Common myeloid progenitor, CD34-positive (primary cell): ENCODE measurements around the gene SPATS2L.

ENCODE experiments used
- CTCF ChIA-PET: fragments of 350-600 bp; sonication (Branson Sonifier 250); formaldehyde crosslinking; loops from one replicate; lab custom pipeline; 2021; ENCODE audit warnings: antibody characterized with exemption; lab: Charles Lee
- POLR2A ChIA-PET: fragments of 350-600 bp; sonication (Branson Sonifier 250); formaldehyde crosslinking; loops from one replicate; lab custom pipeline; 2021; ENCODE audit warnings: antibody characterized with exemption; lab: Charles Lee
- DNase-seq, 3 donors: peaks; one replicate each; pipeline versions ENCODE4 v3.0.0 to v3.0.0-alpha.2; 2013
- H3K27ac ChIP-seq, 2 experiments: 1 replicate in 1 of 2; 2 replicates in 1 of 2; pipeline ENCODE4 v1.7.0; 2013; ENCODE audit warnings: inconsistent platforms in 2 of 2, low read length in 2 of 2, mild to moderate bottlenecking in 2 of 2, low read depth in 1 of 2, moderate library complexity in 1 of 2; ENCODE audit not compliant: severe bottlenecking in 2 of 2, insufficient read depth in 1 of 2, poor library complexity in 1 of 2
- H3K27me3 ChIP-seq, 5 experiments: replicated peaks in 2 of 5; 1 replicate in 3 of 5; 2 replicates in 2 of 5; pipeline versions ENCODE4 v1.6.1 to v1.7.0; 2013; ENCODE audit warnings: low read length in 4 of 5, mild to moderate bottlenecking in 2 of 5, moderate library complexity in 2 of 5, inconsistent platforms in 1 of 5; ENCODE audit not compliant: insufficient read depth in 5 of 5, control insufficient read depth in 4 of 5
- H3K36me3 ChIP-seq, 4 experiments: 1 replicate in 2 of 4; 2 replicates in 2 of 4; pipeline versions ENCODE4 v1.6.1 to v1.7.0; 2013; ENCODE audit warnings: low read length in 3 of 4, control low read depth in 1 of 4, mild to moderate bottlenecking in 1 of 4; ENCODE audit not compliant: control insufficient read depth in 4 of 4, insufficient read depth in 4 of 4
- H3K4me1 ChIP-seq, 4 experiments: 1 replicate in 3 of 4; 2 replicates in 1 of 4; pipeline versions ENCODE4 v1.6.1 to v1.7.1; 2013; ENCODE audit warnings: low read length in 3 of 4, mild to moderate bottlenecking in 3 of 4, control low read depth in 1 of 4, inconsistent platforms in 1 of 4, moderate library complexity in 1 of 4; ENCODE audit not compliant: control insufficient read depth in 4 of 4, insufficient read depth in 4 of 4; ENCODE audit errors: control extremely low read depth in 1 of 4
- H3K4me3 ChIP-seq, 7 experiments: 1 replicate in 4 of 7; 2 replicates in 3 of 7; pipeline versions ENCODE4 v1.5.1 to v1.7.0; 2013; ENCODE audit warnings: mild to moderate bottlenecking in 7 of 7, low read length in 6 of 7, moderate library complexity in 6 of 7, inconsistent platforms in 2 of 7, low read depth in 2 of 7, control low read depth in 1 of 7; ENCODE audit not compliant: insufficient read depth in 4 of 7, control insufficient read depth in 1 of 7; ENCODE audit errors: extremely low read depth in 1 of 7
- H3K9me3 ChIP-seq, 5 experiments: 1 replicate in 4 of 5; 2 replicates in 1 of 5; pipeline versions ENCODE4 v1.6.1 to v1.7.1; 2013; ENCODE audit warnings: low read length in 4 of 5, mild to moderate bottlenecking in 2 of 5, inconsistent platforms in 1 of 5, low read depth in 1 of 5, moderate library complexity in 1 of 5; ENCODE audit not compliant: control insufficient read depth in 4 of 5, insufficient read depth in 2 of 5; ENCODE audit errors: control extremely low read depth in 1 of 5
- WGBS: methylation state at CpG from one replicate; pipeline ENCODE4 v1.1.5; 2013; ENCODE audit not compliant: insufficient coverage; 5-methylcytosine and 5-hydroxymethylcytosine counted together

The SPATS2L gene

GRCh38 chr2:200393191-200393590 is 86.7 kb downstream of the SPATS2L start:
- WGBS, result no CpG with 5 or more reads among the region's 2 CpGs
- ChIA-PET POLR2A (interaction anchor here (1.0 kb wide), 1 partner anchor 10 kb away, joined by 3 read pairs; no protein-coding TSS in a partner anchor), CTCF (interaction anchor here (1.0 to 1.2 kb wide), 2 partner anchors 10 to 77 kb away, joined by 3 to 4 read pairs; no protein-coding TSS in a partner anchor)
- Histone ChIP-seq H3K9me3 (no peaks in the 10 kb centered on the region), H3K27ac (no peak overlapping the region), H3K4me3 (no peak overlapping the region), H3K36me3 (peaks cover 3 to 12% (median 6%) of the 10 kb centered on the region in 4 experiments), H3K4me1 (no peaks in the 10 kb centered on the region), H3K27me3 (no peaks in the 10 kb centered on the region)
- no peak for DNase-seq

- H3K4me1 ChIP-seq, result no peaks in the 10 kb centered on the region
- no peaks in the 10 kb centered on the region for H3K9me3 ChIP-seq
- H3K27ac ChIP-seq, result no peak overlapping the region
- H3K4me3 ChIP-seq, result no peak overlapping the region
- H3K27me3 ChIP-seq, result no peaks in the 10 kb centered on the region
- ChIA-PET POLR2A (interaction anchor here (1.0 kb wide), 1 partner anchor 11 kb away, joined by 3 read pairs; no protein-coding TSS in a partner anchor), CTCF (interaction anchor here (1.2 kb wide), 1 partner anchor 77 kb away, joined by 3 read pairs; no protein-coding TSS in a partner anchor)
- peaks cover 3 to 12% (median 5%) of the 10 kb centered on the region in 4 experiments for H3K36me3 ChIP-seq
- 99% methylated on average over 4 of the region's 7 CpGs for WGBS
- no peak for DNase-seq
Measured at GRCh38 chr2:200394045-200394444, 87.6 kb downstream of the SPATS2L start.

- Histone ChIP-seq H3K4me3 (no peak overlapping the region), H3K9me3 (no peaks in the 10 kb centered on the region), H3K4me1 (no peaks in the 10 kb centered on the region), H3K36me3 (no peaks in the 10 kb centered on the region), H3K27me3 (no peaks in the 10 kb centered on the region), H3K27ac (no peak overlapping the region)
- CTCF ChIA-PET, result interaction anchor here (1.2 kb wide), 1 partner anchor 22 kb away, joined by 3 read pairs; no protein-coding TSS in a partner anchor
- no CpG with 5 or more reads among the region's 2 CpGs for WGBS
- DNase-seq, result peak in 1 of 3 donors; percentile 34
- POLR2A ChIA-PET, result no interaction called here
Measured at GRCh38 chr2:200396781-200397242, 90.3 kb downstream of the SPATS2L start.

- DNase-seq, result no peak
- 92% methylated on average over 4 of the region's 4 CpGs for WGBS
- no peaks in the 10 kb centered on the region for H3K27me3 ChIP-seq
- no peak overlapping the region for H3K4me3 ChIP-seq
- H3K36me3 ChIP-seq, result no peaks in the 10 kb centered on the region
- POLR2A ChIA-PET, result interaction anchor here (0.6 kb wide), 1 partner anchor 341 kb away, joined by 9 read pairs; no protein-coding TSS in a partner anchor
- CTCF ChIA-PET, result interaction anchor here (1.0 to 1.1 kb wide), 2 partner anchors 9 to 11 kb away, joined by 3 to 4 read pairs; no protein-coding TSS in a partner anchor
- no peaks in the 10 kb centered on the region for H3K9me3 ChIP-seq
- H3K4me1 ChIP-seq, result no peaks in the 10 kb centered on the region
- no peak overlapping the region for H3K27ac ChIP-seq
Measured at GRCh38 chr2:200397785-200398184, 91.3 kb downstream of the SPATS2L start.

GRCh38 chr2:200399046-200399445 is 92.6 kb downstream of the SPATS2L start:
- POLR2A ChIA-PET, result no interaction called here
- peaks cover 0 to under 1% (median 0%) of the 10 kb centered on the region in 4 experiments for H3K4me1 ChIP-seq
- DNase-seq, result no peak
- no peak overlapping the region for H3K27ac ChIP-seq
- H3K36me3 ChIP-seq, result no peaks in the 10 kb centered on the region
- CTCF ChIA-PET, result no interaction called here
- H3K4me3 ChIP-seq, result no peak overlapping the region
- H3K27me3 ChIP-seq, result no peaks in the 10 kb centered on the region
- no CpG with 5 or more reads among the region's 1 CpG for WGBS
- no peaks in the 10 kb centered on the region for H3K9me3 ChIP-seq

GRCh38 chr2:200399636-200400035 is 93.1 kb downstream of the SPATS2L start:
- H3K4me3 ChIP-seq, result no peak overlapping the region
- H3K36me3 ChIP-seq, result no peaks in the 10 kb centered on the region
- ChIA-PET POLR2A (no interaction called here), CTCF (no interaction called here)
- H3K27ac ChIP-seq, result no peak overlapping the region
- H3K4me1 ChIP-seq, result peaks cover 0 to 3% (median 0%) of the 10 kb centered on the region in 4 experiments
- H3K9me3 ChIP-seq, result no peaks in the 10 kb centered on the region
- DNase-seq, result no peak
- no CpG with 5 or more reads among the region's 1 CpG for WGBS
- no peaks in the 10 kb centered on the region for H3K27me3 ChIP-seq

GRCh38 chr2:200403814-200404213 is 97.3 kb downstream of the SPATS2L start:
- DNase-seq, result no peak
- POLR2A ChIA-PET, result no interaction called here

More at GRCh38 chr2:200403814-200404213, 97.3 kb downstream of the SPATS2L start:
- H3K27ac ChIP-seq, result no peak overlapping the region
- CTCF ChIA-PET, result no interaction called here
- no peak overlapping the region for H3K4me3 ChIP-seq
- H3K27me3 ChIP-seq, result no peaks in the 10 kb centered on the region
- H3K4me1 ChIP-seq, result peaks cover 0 to 13% (median 4%) of the 10 kb centered on the region in 4 experiments
- H3K36me3 ChIP-seq, result no peaks in the 10 kb centered on the region
- H3K9me3 ChIP-seq, result no peaks in the 10 kb centered on the region
- 94% methylated on average over 2 of the region's 4 CpGs for WGBS
